Spleen (tissue), 11 donors: ENCODE results near the gene ZBTB48. TPM values are rescaled to one million over a fixed set of nuclear protein-coding genes. Genes with fewer than 3 reads are reported as not detected.

Source experiments
- DNase-seq: peaks from one replicate; pipeline ENCODE4 v3.0.0-alpha.2; 2020
- H3K27ac ChIP-seq, 8 donors: fragments of 200-600 bp; sonication (generic) in 7 of 8; 1 replicate in 4 of 8; 2 replicates in 4 of 8; pipeline versions ENCODE4 v1.5.0 to v1.8.0; 2016 to 2021; ENCODE audit warnings: inconsistent platforms in 4 of 8, mild to moderate bottlenecking in 4 of 8, moderate library complexity in 1 of 8
- H3K27me3 ChIP-seq, 7 donors: fragments of 200-600 bp; sonication (generic) in 6 of 7; replicated peaks in 1 of 7; 1 replicate in 4 of 7; 2 replicates in 3 of 7; pipeline versions ENCODE4 v1.5.0 to v1.8.0; 2016 to 2021; ENCODE audit warnings: inconsistent platforms in 3 of 7, mild to moderate bottlenecking in 1 of 7
- H3K36me3 ChIP-seq, 6 donors: fragments of 200-600 bp; sonication (generic) in 5 of 6; 1 replicate in 4 of 6; 2 replicates in 2 of 6; pipeline versions ENCODE4 v1.5.0 to v1.8.0; 2016 to 2021; ENCODE audit warnings: inconsistent platforms in 2 of 6
- H3K4me1 ChIP-seq, 6 donors: fragments of 200-600 bp; sonication (generic) in 5 of 6; 1 replicate in 3 of 6; 2 replicates in 3 of 6; pipeline versions ENCODE4 v1.5.0 to v1.8.0; 2016 to 2021; ENCODE audit warnings: inconsistent platforms in 3 of 6
- H3K4me3 ChIP-seq, 8 donors: fragments of 200-600 bp; sonication (generic) in 7 of 8; 1 replicate in 4 of 8; 2 replicates in 4 of 8; pipeline versions ENCODE4 v1.5.0 to v1.8.0; 2016 to 2021; ENCODE audit warnings: inconsistent platforms in 4 of 8, mild to moderate bottlenecking in 4 of 8, moderate library complexity in 2 of 8
- H3K9me3 ChIP-seq, 8 donors: fragments of 200-600 bp; sonication (generic) in 7 of 8; 1 replicate in 4 of 8; 2 replicates in 4 of 8; pipeline versions ENCODE4 v1.5.0 to v1.8.0; 2016 to 2021; ENCODE audit warnings: inconsistent platforms in 4 of 8
- CTCF ChIP-seq, 11 experiments: fragments of 200-600 bp in 7 of 11; fragments of 450-650 bp in 4 of 11; sonication (generic) in 4 of 11; IDR thresholded peaks in 8 of 11; conservative IDR thresholded peaks in 3 of 11; 1 replicate in 7 of 11; 2 replicates in 4 of 11; pipeline versions ENCODE4 v1.4.0 to v1.8.0; 2016 to 2021; ENCODE audit warnings: antibody characterized with exemption in 11 of 11, inconsistent platforms in 4 of 11, mild to moderate bottlenecking in 1 of 11
- POLR2A ChIP-seq, 3 donors: fragments of 450-650 bp; IDR thresholded peaks; one replicate each; pipeline ENCODE4 v1.5.1; 2017; ENCODE audit warnings: antibody characterized with exemption in 3 of 3, mild to moderate bottlenecking in 1 of 3
- POLR2AphosphoS5 ChIP-seq, 3 donors: sonication (generic); formaldehyde crosslinking; IDR thresholded peaks; one replicate each; pipeline ENCODE4 v1.5.1; 2017; ENCODE audit warnings: antibody characterized with exemption in 3 of 3
- WGBS, 5 donors: extraction: QIAGEN DNeasy Blood & Tissue Kit in 3 of 5; methylation state at CpG; one replicate each; pipeline versions ENCODE4 v1.1.5 to v1.1.7; 2013 to 2018; 5-methylcytosine and 5-hydroxymethylcytosine counted together
- intact Hi-C: fragments of 100-400 bp; cut with DNase I; formaldehyde crosslinking; loops from one replicate; pipeline ENCODE4 v1.15.0; 2023; ENCODE audit warnings: low total_unique reads
- polyA plus RNA-seq, 3 donors: library from polyadenylated mRNA; stranded (reverse); fragments of 200-250 nt; gene quantifications; one replicate each; pipeline ENCODE4 v1.2.1, GENCODE V29; 2013
- total RNA-seq, 7 donors: library from RNA; depleted of rRNA in 3 of 7; stranded (reverse); fragments of >200 nt in 3 of 7; fragmentation: NEBNext Ultra II Directional in 4 of 7; extraction: Animal tissue kit (Norgen Biotek cat#: 25700) in 4 of 7; gene quantifications; one replicate each; pipeline versions ENCODE4 v1.1.0 to v1.2.1, GENCODE V29; 2016 to 2021
- donor health status: healthy with polysubstance abuse.
- donor health status: DM: no; HTN: no; CAD: no; lungs with moderate emphysema.
- donor health status: DM: no; HTN: no; CAD: no.
- donor health status: Bipolar disorder and iron deficiency.
- donor health status: healthy.
- donor health status: DM: no; HTN: no; CAD: no.
- donor health status: DM: yes; HTN: yes; CAD: no.

Gene ZBTB48
- total and polyA plus RNA-seq, 10 donors: 23.5 to 131 (median 52.2) TPM

- Histone ChIP-seq H3K27me3 (no peaks in the 10 kb centered on the region), H3K4me1 (peaks cover 11 to 42% (median 33%) of the 10 kb centered on the region in 6 donors), H3K27ac (no peak overlapping the region), H3K36me3 (peaks cover 0 to 73% (median 51%) of the 10 kb centered on the region in 6 donors), H3K4me3 (no peak overlapping the region), H3K9me3 (no peaks in the 10 kb centered on the region)
- WGBS, 5 donors: 87 to 92% (median 89%) methylated on average over 7 to 12 of the region's 12 CpGs
- TF ChIP-seq POLR2A (IDR thresholded peaks at IDR 0.05) (no peak), POLR2AphosphoS5 (IDR thresholded peaks at IDR 0.05) (no peak), CTCF (IDR thresholded peaks at IDR 0.05 in 8 of 11, conservative IDR thresholded peaks at IDR 0.05 in 3 of 11) (no peak)
- intact Hi-C loops: loop anchor here (10.0 kb wide), 1 partner anchor 54 kb away; the partner anchor contains the start of gene ZBTB48
- DNase-seq: no peak
Observed at GRCh38 chr1:6628971-6629479, 49.2 kb downstream of the ZBTB48 start.

- DNase-seq: no peak
- TF ChIP-seq CTCF (IDR thresholded peaks at IDR 0.05 in 8 of 11, conservative IDR thresholded peaks at IDR 0.05 in 3 of 11): no peak
- TF ChIP-seq POLR2AphosphoS5 (IDR thresholded peaks at IDR 0.05): peak in 1 of 3 donors; percentile 4
- no peak for TF ChIP-seq POLR2A (IDR thresholded peaks at IDR 0.05)
- 90 to 96% (median 94%) methylated on average over 8 of the region's 8 CpGs for WGBS, 5 donors
- no peak overlapping the region for H3K4me3 ChIP-seq
- intact Hi-C loops: no loop called here
- peaks cover 9 to 33% (median 26%) of the 10 kb centered on the region in 6 donors for H3K4me1 ChIP-seq
- H3K36me3 ChIP-seq: peaks cover 0 to 83% (median 59%) of the 10 kb centered on the region in 6 donors
- no peak overlapping the region for H3K27ac ChIP-seq
- H3K27me3 ChIP-seq: no peaks in the 10 kb centered on the region
- no peaks in the 10 kb centered on the region for H3K9me3 ChIP-seq
Observed at GRCh38 chr1:6630027-6630426, 50.2 kb downstream of the ZBTB48 start.

- TF ChIP-seq POLR2A (IDR thresholded peaks at IDR 0.05): no peak
- TF ChIP-seq POLR2AphosphoS5 (IDR thresholded peaks at IDR 0.05): no peak
- no peak for TF ChIP-seq CTCF (IDR thresholded peaks at IDR 0.05 in 8 of 11, conservative IDR thresholded peaks at IDR 0.05 in 3 of 11)
- 97 to 99% (median 98%) methylated on average over 8 of the region's 8 CpGs for WGBS, 5 donors
- DNase-seq: no peak
- intact Hi-C loops: no loop called here
- no peaks in the 10 kb centered on the region for H3K9me3 ChIP-seq
- H3K4me1 ChIP-seq: peaks cover 5 to 26% (median 19%) of the 10 kb centered on the region in 6 donors
- H3K4me3 ChIP-seq: no peak overlapping the region
- H3K27me3 ChIP-seq: no peaks in the 10 kb centered on the region
- H3K36me3 ChIP-seq: peaks cover 0 to 94% (median 69%) of the 10 kb centered on the region in 6 donors
- H3K27ac ChIP-seq: no peak overlapping the region
Observed at GRCh38 chr1:6631058-6631457, 51.3 kb downstream of the ZBTB48 start.

- 85 to 95% (median 93%) methylated on average over 17 to 30 of the region's 30 CpGs for WGBS, 5 donors
- no peaks in the 10 kb centered on the region for H3K27me3 ChIP-seq
- H3K4me3 ChIP-seq: no peak overlapping the region
- no peaks in the 10 kb centered on the region for H3K9me3 ChIP-seq
- no peak overlapping the region for H3K27ac ChIP-seq
- TF ChIP-seq POLR2AphosphoS5 (IDR thresholded peaks at IDR 0.05): peak in 1 of 3 donors; percentile 39
- no peak for TF ChIP-seq CTCF (IDR thresholded peaks at IDR 0.05 in 8 of 11, conservative IDR thresholded peaks at IDR 0.05 in 3 of 11)
- peaks cover 0 to 8% (median 3%) of the 10 kb centered on the region in 6 donors for H3K4me1 ChIP-seq
- peaks cover 0 to 100% (median 86%) of the 10 kb centered on the region in 6 donors for H3K36me3 ChIP-seq
- intact Hi-C loops: no loop called here
- no peak for DNase-seq
Observed at GRCh38 chr1:6632588-6633514, 53.1 kb downstream of the ZBTB48 start.
